ELF-1 (cell line): ENCODE measurements around the gene ZNF518B.

Source experiments
- DNase-seq: peaks from one replicate; pipeline ENCODE4 v3.0.0-alpha.2; 2016; ENCODE audit warnings: low read depth, low spot score

The ZNF518B gene, protein sequence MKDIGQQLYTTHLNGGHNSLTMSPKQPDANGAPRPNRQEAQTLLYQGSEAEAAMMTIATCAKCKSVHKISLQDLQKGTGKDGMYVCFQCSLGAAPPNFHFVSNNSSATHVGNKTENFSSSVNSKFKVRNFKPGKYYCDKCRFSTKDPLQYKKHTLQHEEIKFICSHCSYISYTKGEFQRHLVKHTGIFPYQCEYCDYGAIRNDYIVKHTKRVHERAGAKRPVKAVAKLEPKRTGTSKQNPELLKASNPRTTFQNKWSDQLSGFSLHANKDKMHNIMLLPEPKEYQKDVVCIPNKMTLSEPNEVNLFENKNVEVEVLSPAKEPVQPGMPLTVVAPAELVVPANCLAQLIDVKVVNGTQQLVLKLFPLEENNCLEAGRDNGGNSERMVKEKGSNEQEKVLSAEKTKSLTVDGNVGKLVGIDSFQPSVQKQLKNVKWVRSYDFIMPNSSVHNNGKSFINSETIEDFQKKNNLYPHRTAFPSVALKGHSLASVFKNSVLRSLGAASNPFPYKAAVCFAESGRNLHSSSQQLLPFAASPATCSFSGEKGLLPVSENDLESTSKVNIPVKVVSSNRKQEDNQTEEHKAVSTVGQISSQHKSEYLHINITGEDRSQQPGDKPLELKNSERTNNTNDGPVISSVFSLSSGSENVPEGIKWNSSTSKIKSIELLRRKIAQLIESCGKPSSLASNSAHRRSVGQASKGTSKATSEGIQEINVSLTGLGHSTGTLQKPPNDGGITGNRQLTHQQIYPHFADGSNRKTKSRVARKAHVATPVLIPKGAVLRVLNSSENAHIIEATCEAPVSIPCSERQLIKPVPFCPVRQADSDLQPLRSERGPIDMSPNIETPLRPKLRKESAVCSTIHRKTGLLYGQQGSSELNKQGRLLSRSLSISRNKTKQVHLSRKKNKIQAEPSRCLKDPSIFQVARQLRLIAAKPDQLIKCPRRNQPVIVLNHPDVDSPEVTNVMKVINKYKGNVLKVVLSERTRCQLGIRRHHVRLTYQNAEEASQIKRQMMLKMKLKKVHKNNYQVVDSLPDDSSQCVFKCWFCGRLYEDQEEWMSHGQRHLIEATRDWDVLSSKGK

GRCh38 chr4:10457255-10457801 lies at the start of gene ZNF518B:
ZNF518B (minus strand) TSS chr4:10457426; CDS start chr4:10446328, 11,098 bp downstream.
- peak; percentile 84 for DNase-seq

DNA sequence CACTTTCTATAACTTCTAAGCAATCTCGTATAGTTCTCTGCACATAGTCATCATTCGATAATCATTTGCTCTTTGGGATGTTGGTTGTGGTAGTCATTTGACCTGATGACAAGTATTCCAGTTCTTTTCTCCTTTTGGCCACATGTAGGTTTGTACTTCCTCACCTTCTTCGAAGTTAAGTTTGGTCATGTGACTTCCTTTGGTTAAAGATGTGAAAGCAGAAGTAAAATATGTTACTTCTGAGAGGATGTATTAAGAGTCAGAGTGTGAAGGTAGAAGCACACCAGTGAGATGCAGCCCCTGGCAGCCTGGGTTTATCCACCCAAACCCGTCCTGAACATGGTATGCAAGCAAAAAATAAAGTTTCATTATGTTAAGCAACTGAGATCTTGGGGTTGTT lies 48.9 kb upstream of the ZNF518B start:
- no peak for DNase-seq

- no peak for DNase-seq
These were observed 47.4 kb upstream of the ZNF518B start for GRCh38 chr4:10504570-10505179.

- no peak for DNase-seq
These were observed 45.5 kb upstream of the ZNF518B start for GRCh38 chr4:10502717-10503116.

- no peak for DNase-seq
These were observed 43.5 kb upstream of the ZNF518B start for GRCh38 chr4:10500776-10501175.

DNA sequence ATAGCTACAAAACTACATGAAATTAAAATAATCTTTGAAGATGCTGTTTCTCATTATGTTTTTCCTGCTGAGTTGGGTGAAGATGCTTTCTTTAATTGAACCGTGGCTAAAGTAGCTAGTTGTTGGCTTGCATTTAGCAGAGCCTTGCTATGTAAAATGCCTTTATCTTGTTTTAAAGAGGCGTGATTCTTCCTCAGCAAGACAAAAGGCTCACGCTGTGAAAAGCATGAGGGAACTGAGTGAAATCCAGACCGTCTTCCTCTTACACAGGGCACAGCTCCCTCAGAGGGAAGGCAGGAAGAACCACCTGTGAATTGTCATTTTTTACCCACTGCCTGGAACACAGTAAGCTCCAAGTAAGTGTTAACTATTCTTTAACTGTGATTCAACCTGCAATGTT lies 39.0 kb upstream of the ZNF518B start:
- peak; percentile 79 for DNase-seq

- peak; percentile 30 for DNase-seq
These were observed 38.4 kb upstream of the ZNF518B start for GRCh38 chr4:10495651-10496050.

- peak; percentile 44 for DNase-seq
These were observed 35.2 kb upstream of the ZNF518B start for GRCh38 chr4:10492464-10492863.

DNA sequence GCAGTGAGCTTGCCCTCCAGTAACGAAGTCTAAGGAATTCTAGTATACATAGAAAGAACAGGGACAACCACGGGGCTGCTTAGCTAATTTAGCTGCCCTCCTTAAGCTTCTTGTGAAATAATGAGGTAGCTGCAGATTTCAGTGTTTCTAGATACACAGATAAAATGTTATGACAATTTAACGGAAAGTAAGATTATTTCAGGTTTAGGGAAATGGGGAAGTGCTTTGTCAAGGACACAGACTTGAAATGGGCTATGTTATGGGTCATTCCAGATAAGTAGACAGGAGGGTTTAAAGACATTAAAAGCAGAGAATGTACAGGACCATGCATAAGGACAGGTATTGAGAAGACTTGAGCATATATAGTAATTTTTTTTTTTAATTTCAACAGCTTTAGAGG lies 34.2 kb upstream of the ZNF518B start:
- DNase-seq: no peak

GRCh38 chr4:10490996-10491395 lies 33.8 kb upstream of the ZNF518B start:
- no peak for DNase-seq

DNA sequence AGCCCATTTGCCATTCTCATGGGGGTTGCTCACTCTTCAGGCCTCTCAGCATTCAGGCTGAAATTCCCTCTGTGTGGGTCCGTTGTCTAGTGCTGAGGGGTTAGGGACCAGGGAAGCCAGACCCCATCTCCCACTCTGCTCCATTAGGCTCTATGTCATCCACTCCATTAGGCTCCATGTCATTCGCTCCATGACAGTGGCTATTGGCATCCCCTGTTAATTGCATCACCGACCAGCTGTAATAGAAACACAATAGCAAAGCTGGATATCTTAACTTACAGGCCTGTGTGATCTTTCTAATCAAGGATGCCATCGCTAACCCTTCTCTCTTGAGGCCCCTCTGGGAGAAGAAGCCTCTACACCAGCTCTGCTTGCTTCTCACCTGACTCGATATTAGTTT lies 25.7 kb upstream of the ZNF518B start:
- DNase-seq: no peak

DNA sequence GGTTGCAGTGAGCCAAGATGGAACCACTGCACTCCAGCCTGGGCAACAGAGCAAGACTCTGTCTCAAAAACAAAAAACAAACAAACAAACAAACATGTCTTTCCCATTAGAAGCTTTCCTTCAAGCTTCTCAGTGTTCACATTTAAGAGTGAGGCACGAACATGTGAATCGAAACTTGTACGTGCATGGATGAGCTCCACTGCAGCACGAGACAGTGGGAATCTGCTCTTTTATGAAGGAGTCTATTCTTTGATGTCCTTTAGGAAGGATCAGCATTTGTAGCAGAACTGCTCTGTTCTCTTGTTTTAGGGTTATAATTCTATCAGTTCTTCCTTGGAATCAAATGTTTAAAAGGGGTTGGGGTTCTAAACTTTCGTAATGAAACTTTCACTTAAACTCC lies 23.4 kb upstream of the ZNF518B start:
- DNase-seq: no peak

DNA sequence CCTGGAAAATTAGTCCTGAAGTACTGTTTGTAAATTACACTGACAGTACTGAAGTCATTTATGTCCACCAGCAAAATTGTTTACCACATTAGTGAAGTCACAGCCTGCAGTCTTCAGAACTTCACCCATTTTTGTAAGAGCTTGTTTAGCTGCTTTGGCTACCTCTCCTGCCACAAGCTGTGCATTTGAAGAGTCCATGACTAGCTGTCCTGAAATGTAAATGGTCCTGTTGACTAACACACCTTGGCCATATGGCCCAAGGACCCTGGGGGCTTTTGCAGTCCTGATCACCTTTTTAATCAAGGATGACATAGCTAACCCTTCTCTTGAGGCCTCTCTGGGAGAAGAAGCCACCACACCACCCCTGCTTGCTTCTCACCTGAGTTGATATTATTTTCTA lies 21.4 kb upstream of the ZNF518B start:
- DNase-seq: no peak

GRCh38 chr4:10470505-10470904 lies 13.3 kb upstream of the ZNF518B start:
- no peak for DNase-seq

DNA sequence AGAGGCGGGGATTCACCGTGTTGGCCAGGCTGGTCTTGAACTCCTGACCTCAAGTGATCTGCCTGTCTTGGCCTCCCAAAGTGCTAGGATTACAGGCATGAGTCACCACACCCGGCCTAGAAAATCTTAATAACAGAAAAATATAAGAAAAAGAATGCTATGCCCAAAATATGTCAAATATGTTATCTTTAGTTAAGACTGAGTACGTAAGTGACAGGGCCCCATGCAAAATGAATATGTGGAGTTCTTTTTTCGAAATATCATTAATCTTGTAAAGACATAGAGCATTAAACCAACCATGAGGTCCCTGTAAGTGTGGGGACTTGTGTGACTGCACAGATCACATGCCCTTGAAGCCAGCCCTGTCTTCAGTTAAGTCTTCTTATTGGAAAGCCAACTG lies 8.9 kb upstream of the ZNF518B start:
- DNase-seq: no peak

DNA sequence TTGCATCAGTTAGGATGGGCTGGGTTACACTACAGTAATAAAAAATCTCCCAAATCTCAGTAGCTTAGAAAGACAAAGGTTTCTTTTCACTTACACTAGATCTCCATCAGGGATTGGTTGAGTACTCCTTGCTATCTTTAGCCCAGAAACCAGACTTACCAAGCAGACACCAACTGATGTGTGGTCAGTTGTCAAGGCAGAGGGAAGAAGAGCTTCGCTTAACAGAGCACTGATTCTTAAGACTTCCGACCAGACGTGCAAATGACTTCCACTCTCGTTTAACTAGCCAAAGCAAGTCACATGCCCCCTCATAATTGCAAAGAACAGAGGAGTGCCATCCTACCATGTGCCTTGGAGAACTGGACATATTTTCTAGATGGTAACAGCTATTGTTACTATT lies 5.7 kb upstream of the ZNF518B start:
- no peak for DNase-seq

GRCh38 chr4:10461850-10462400 lies 4.7 kb upstream of the ZNF518B start:
- DNase-seq: no peak

DNA sequence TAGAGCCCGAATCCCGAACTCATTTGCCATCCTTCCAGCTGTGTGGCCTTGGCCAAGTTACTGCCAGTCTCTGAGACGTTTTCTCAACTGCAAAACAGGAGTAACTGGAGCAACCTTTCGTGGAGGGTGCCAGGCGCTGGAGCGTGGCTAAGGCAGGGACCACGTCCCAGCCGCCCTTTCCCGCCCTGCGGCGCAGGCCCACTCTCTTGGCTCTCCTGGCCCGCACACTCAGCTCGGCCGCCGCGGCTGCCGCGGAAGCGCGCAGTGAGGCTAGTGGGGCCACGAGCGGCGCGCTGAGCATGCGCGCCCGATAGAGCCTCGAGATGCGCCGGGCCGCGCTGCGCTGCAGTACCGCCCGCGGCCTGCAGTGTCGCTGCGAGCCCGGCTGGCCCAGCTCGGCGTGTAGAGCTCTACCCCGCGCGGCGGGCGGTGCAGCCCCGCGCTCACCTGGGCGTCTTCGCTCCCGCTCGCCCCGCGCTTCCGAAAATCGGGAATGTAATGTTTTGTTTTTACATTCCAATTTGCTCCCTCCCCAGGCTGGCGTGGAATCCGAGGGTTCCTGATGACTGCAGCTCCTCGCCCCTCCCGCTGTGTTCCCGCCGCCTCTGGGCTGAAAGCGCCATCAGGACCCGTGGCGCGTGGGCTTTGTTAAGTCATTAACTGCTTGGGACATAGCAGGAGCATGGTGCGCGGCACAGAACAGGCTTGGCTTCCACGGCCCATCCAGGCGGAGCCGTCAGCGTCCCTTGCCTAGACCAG lies 4.0 kb upstream of the ZNF518B start:
- DNase-seq: peak; percentile 90

GRCh38 chr4:10460313-10461047 lies 3.3 kb upstream of the ZNF518B start:
- DNase-seq: no peak

DNA sequence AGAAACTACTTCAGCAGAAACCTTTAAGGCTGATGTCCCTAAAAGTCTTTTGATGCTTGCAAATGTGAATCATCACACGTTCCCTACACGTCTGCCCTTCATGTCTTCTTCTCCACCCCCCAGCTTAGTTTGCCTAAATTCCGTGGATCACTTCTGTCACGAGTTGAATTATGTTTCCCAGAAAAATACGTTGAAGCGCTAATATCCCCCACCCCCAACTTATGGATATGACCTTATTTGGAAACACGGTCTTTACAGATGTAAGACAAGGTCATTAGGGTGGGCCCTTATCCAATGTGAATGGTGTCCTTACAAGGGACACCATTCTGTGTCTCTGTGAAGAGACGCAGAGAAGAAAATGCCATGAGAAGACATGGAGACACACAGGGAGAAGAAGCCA lies 2.1 kb upstream of the ZNF518B start:
- DNase-seq: no peak
